Loucy (cell line): Measurements from ENCODE around the gene SGO1.

Experiments
- CTCF ChIP-seq: fragments of 200-600 bp; sonication (generic); conservative IDR thresholded peaks from 2 replicates; pipeline ENCODE4 v1.5.1; 2014; ENCODE audit warnings: mild to moderate bottlenecking, antibody characterized with exemption, low read length
- EZH2phosphoT487 ChIP-seq: fragments of 200-600 bp; IDR thresholded peaks from 2 replicates; pipeline ENCODE4 v1.6.1; 2018; ENCODE audit warnings: antibody characterized with exemption, mild to moderate bottlenecking, moderate library complexity, borderline replicate concordance

GRCh38 chr3:20137647-20138046 lies 48.4 kb downstream of the SGO1 start:
- TF ChIP-seq CTCF (no peak), EZH2phosphoT487 (no peak)
